GM12891 (cell line): ENCODE results near the gene SNTG2.

Experiments used
- POLR2A ChIP-seq: IDR thresholded peaks from 2 replicates; pipeline ENCODE4 v1.6.1; 2011; ENCODE audit warnings: low read depth, low read length, control low read depth
- POLR2AphosphoS5 ChIP-seq: IDR thresholded peaks from 2 replicates; pipeline ENCODE4 v1.6.1; 2011; ENCODE audit warnings: low read depth, low read length, control low read depth
- POU2F2 ChIP-seq: IDR thresholded peaks from 2 replicates; pipeline ENCODE4 v1.6.1; 2011; ENCODE audit warnings: low read depth, mild to moderate bottlenecking, control low read depth, low read length, moderate library complexity
- TAF1 ChIP-seq: IDR thresholded peaks from 2 replicates; pipeline ENCODE4 v1.6.1; 2011; ENCODE audit warnings: low read depth, low read length, control low read depth

- no peak for TF ChIP-seq POLR2AphosphoS5
- TF ChIP-seq POLR2A = no peak
- no peak for TF ChIP-seq POU2F2
- TF ChIP-seq TAF1 = no peak
These were observed 454.5 kb downstream of the SNTG2 start for GRCh38 chr2:1405124-1405523.
